Measurements from ENCODE around the gene CMTM4.

CMTM4 gene

DNA sequence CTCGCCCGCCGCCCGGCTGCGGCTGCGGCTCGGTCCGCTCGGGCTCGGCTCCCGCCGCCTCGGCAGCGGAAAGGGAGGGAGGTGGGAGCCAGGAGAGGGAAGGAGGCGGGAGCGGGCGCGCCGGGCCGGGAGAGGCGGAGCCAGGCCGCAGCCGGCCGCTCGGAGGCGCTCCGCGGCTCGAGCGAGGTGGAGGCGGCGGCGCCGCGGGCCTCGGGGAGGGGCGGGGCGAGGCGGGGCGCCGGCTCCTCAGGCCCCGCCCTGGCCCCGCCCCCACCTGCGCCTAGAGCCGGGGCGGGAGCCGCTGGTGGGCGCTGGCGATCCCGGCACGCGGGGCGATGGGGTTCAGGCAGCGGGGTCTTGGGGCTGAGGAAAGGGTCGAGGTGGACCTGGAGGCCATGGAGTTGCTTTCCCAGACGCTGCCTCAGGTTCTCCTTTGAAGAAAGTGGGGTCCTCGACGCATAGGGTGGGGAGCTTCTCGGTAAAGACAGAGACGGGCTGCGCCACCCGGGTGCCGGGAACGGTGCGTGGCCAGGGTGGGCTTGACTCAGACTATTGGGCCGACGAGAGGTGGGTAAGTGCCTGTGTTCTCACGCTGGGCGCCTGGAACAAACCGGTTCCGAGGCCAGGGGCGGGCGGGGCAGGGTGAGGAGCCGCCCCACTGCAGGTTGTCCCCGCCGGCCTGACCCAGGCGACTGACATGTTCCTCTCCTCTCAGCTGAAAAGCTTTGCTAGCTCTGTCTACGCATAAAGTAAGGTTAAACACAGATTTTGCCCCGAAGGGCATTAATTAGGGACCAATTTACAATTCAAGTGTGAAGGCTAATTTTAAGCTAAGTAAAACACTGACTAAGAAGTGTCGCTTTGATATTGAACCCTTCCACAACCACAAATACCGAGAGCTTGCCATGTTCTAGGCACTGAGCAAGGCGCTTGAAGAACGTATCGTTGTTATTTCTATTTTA, at the start of gene CMTM4:
CMTM4 (minus strand) TSS at position 75 of the 962 bp plus-strand sequence. CDS start 218 bp downstream, outside the sequence.
- DNase-seq, result peak; percentile 74

DNA sequence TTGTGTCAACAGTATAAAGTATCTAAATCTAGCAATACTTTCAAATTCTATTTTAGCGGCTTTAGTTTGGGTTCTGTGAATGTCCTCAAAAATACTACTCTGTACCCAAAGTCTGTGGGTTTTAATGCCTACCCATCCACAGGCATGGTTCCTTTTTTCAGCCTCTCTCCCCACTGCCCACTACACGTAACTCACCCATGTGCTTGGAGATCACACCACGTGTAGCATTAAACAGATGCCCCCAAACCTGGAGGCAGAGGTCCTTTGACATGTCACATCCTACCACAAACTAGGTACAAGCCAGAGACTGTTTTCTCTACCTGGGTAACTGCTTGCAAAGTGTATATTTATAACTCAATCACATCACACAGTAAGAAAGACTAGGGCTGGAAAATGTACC, 49.5 kb upstream of the CMTM4 start:
- DNase-seq, result no peak

GRCh38 chr16:66741950-66742808, 45.6 kb upstream of the CMTM4 start:
- DNase-seq, result no peak

- DNase-seq, result no peak
These were observed 44.8 kb upstream of the CMTM4 start for GRCh38 chr16:66741169-66741900.

DNA sequence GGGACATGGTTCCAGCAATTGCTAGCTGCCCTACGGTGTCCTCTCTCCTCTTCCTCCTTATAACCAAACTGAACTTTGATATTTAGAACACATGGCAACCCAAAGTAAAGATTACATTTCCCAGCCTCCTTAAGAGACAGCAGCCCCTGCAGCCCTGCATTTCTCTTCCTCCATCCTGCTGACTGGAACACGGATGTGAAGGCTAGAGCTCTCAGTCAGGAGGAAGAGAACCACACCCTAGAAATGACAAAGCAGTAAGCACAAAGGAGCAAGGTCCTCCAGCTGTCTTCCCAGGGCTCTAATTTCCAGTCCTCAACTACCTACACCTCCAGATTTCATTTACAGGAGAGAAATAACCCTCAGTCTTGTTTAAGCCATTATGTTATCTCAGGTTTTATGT, 44.0 kb upstream of the CMTM4 start:
- DNase-seq, result no peak

DNA sequence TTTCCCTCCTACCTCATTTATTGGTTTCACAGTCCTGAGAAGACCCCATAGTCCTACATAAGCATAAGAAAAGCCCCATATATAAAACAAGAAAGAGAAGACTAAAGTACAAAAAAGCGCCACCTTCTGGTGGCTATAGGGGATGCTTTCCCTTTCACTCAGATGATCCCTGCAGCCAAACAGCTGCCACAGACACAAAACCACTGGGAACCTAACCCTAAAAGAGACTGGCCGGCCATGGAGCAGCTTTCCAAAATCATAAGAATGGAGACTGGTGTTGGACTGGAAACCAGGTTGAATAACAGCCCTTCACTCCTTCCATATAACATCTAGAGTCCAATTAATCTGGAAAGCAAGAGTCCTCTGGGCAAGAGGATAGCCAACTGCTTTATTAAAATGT, 43.5 kb upstream of the CMTM4 start:
- peak; percentile 30 for DNase-seq

DNA sequence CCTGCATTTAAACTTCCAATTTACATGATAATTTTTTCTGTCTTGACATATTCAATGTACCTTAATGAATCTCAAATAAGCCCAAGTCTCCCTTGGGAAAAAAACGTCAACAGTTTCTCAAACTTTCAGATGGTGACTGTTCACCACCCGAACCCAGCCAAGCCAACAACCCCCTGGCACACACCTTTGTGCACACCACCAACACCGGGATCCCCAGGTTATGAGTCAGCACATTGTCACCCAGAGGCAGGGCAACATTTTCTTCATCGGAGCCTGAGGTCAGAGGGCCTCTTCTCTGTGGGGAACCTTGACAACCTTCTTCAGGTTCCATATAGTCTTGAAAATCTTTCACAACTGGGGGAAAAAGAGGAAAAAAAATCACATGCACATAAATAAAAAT, 39.3 kb upstream of the CMTM4 start:
- no peak for DNase-seq

DNA sequence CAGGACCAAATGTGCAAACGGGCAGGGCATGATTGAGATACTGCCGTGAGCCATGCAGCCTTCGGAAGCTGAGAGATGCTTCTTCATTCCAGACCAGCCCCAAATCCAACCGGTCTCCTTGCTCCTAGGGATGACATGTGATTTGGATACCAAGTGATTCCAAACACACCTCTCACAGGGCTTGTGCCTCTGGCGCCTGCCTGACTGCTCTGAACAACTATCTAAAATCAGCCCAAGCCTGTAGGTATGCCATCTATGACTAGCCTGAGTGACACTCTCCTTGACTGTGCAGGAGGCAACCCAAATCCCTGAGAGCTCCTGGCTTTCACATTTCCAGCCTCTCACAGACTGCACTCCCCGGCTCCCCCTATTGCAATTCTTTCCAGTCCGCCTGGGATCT, 34.6 kb upstream of the CMTM4 start:
- no peak for DNase-seq

DNA sequence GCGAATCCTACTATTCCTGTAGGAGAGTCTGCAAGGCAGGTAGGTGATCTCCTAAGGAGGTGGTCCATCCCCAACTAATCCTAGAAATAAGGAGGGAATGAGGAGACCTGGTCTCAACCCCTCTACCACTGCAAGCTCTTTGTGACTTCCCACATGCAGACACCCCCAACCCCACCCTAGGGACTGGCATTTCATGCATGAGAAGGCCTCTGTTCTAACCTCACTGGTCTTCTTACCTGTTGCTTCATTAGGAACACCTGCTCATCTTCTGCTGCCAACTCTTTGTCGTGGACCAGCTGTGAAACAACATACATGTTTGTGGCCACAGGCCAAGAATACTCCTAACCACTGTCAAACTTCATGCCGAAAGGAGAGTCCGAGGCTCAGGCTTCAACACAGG, 32.3 kb upstream of the CMTM4 start:
- DNase-seq, result no peak

GRCh38 chr16:66728117-66728787, 31.7 kb upstream of the CMTM4 start:
- DNase-seq, result no peak

- no peak for DNase-seq
These were observed 24.2 kb upstream of the CMTM4 start for GRCh38 chr16:66720766-66721165.

DNA sequence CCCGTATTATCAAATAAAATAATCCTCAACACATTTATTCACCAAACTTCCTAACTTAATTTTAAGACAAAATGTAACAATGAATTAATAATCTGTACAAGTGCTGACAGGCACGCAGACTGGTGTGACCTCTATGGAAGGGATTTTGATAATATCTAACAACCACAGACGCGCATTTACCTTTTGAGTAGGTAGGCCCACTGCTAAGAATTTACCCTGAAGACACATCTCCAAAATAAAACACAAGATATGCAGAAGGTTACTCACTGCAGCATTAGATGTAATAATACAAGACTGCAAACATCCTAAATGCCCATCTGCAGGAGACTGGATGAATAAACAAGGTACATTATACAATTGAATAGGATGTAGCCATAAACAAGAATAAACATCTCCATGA, 22.7 kb upstream of the CMTM4 start:
- no peak for DNase-seq

- DNase-seq, result no peak
These were observed 21.2 kb upstream of the CMTM4 start for GRCh38 chr16:66717776-66718175.

DNA sequence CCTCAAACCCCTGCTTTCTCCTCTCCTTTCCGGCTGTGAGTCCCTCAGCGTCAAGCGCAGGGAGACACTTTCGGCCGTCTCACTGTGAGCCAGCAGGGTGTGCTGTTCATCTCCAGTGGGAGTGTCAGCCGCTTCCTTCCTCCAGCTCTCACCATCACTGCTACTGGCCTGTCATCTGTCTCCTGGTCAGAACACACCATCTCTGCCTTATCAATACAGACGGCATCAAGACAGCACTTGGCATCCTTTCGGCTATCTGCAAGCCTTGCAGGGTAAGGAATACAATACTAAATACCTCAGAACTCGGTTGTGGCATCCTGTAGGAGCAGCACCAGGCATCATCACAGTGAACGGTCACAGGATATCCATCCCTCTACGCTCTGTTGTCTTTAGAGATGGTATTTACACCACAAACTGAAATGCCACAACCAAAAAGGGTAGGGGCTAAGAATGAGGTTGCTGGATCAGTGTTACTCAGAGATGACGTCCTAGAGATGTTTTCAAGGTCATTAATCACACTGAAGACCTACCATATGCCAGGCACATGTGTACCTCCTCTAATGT, 20.7 kb upstream of the CMTM4 start:
- peak; percentile 5 for DNase-seq

DNA sequence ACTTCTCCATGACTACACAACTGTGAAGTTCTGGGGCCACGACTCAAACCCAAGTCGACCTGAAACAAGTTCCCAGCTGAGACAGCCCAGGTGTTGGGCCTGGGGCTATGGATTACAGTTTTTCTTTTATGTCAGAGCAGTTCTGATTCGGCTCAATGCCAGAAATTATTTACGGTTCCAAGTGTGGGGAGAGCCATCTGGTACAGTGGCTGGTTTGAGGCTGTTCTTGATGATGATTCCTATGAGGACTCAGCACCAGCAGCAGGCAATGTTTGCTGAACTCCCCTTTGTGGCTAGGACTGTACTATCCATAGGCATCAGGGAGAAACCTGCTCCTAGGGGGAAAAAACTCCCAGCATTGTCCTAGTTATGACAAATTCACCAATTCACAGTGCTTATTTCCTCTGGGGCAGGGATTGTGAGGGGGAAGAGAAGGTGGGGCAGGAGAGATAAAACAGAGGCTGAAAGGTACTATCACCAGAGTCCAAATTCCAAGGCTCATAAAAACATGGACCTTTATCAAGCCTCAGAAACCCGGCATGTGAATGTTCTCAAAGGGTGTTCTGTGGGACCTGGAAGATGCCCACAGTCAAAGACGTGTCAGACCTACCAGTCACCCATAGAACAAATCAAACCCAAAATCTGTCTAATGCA, 18.2 kb upstream of the CMTM4 start:
- no peak for DNase-seq

DNA sequence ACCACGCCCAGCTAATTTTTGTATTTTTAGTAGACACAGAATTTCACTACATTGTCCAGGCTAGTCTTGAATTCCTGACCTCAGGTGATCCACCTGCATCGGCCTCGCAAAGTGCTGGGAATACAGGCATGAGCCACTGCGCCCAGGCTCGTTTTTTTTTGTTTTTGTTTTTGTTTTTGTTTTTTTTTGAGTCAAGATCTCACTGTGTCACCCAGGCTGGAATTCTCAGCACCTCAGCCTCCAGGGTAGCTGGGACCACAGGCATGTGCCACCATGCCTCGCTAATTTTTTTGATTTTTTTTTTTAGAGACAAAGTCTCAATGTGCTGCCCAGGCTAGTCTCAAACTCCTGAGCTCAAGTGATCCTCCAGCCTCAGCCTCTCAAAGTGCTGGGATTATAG, 17.5 kb upstream of the CMTM4 start:
- DNase-seq, result no peak

GRCh38 chr16:66713076-66713475, 16.5 kb upstream of the CMTM4 start:
- DNase-seq, result no peak

- DNase-seq, result no peak
These were observed 16.0 kb upstream of the CMTM4 start for GRCh38 chr16:66712512-66712911.

DNA sequence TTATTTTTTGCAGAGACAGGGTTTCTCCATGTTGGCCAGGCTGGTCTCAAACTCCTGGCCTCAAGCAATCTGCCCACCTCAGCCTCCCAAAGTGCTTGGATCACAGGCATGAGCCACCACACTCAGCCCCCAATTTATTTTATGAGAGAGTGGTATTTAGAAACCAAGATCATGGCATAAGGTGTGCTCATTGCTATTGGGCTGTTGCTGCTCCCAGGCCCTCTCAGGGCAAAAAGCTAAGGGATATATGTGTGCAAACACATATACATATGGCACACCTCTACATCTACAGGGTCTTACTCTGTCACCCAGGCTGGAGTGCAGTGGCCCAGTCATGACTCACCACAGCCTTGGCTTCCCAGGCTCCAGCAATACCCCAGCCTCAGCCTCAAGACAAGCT, 15.0 kb upstream of the CMTM4 start:
- DNase-seq, result no peak

DNA sequence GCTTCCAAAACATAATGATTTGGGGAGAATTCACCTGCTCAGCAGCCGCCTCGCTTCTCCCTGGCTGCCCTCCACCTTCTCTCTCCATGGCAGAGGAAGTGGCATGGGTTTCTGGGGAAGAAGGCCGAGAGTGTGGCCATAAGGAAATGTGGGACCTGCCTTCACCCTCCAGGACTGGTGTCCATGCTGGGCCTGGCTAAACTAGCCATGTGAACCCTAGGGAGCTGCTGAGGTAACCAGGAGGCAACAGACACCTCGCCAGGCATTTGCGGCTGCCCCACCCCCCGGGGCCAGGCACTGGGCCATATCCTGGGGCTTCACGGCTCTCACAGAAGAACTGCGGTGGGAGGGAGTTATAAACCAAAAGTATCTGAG, 9.9 kb upstream of the CMTM4 start:
- no peak for DNase-seq

GRCh38 chr16:66705790-66706505, 9.4 kb upstream of the CMTM4 start:
- DNase-seq, result no peak

Data from activated naive CD4-positive, alpha-beta T cell treated with Interleukin-2 at 50 U/mL for 16 hours (primary cell).